CD4-positive, alpha-beta T cell treated with Interleukin-15 for 4 hours (primary cell): ENCODE measurements around the gene PDE11A.
"Not testable (repeated sequence)": the region's sequence is repeated elsewhere in the genome, so short reads cannot be mapped to it uniquely, and the experiment has no call there.

Experiments used
- DNase-seq: peaks from one replicate; pipeline ENCODE4 v3.0.0-alpha.2; 2020; ENCODE audit warnings: low spot score

The PDE11A gene

DNA sequence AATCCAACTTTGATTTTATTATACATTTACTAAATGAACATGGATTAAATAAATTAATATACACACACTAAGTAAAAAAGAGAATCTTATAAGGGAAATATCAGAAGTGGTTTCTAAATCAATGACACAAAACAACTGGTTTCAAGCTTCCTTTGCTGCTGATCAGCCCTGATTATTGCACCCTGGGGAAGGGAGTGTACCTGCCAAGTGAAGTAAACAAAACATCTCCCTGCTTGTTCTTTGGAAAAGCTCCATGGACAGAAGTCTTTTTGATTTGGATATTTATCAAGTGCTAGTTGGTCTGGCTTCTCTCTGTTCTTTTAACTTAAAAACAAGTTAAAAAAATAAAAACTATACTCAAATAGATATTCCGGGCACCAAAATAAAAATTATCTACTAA, 190.1 kb downstream of the PDE11A start:
- no peak for DNase-seq

DNA sequence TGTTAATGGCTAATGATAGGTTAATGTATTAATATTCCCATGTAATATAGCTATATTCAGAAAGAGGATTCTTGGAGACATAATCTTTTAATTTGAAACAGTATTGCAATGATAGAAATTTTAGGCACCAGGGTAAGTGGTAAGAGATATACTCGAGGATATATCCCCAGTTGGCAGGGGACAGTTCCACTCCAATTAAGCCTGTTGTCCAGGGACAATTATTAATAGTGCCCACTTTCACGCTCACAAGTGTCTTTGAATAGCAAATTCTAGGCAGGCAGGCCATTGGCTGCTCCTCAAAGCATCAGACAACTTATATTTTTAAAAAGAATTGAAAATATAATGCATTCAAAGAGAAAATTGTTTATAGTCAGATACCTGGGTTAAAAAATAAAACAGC, 190.7 kb downstream of the PDE11A start:
- DNase-seq, result no peak

DNA sequence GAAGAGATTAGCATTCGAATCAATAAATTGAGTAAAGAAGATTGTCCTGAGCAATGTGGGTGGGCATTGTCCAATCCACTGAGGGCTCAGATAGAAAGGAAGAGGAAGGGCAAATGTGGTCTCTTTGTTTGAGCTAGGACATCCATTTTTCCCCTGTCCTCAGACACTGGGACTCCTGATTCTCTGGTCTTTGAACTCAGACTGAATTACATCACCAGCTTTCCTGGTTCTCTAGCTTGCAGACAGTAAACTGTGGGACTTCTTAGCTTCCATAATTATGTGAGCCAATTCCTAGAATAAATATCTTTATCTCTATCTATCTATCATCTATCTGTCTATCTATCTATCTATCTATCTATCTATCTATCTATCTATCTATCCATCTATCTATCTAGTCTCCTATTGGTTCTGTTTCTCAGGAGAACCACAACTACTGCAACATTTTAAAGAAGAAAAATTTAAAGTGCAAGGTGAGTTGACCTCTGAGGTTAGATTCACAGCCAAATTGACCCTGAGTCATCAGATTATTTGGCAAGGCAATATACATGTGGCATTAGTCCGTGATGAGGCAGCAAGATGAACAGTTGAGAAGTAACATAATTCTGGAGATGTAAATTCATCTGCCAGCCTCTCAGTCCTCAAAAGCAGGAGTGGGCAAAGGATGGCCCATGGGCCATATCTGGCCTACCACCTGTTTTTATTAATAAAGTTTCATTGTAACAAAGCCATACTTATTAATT, 191.4 kb downstream of the PDE11A start:
- DNase-seq, result no peak

DNA sequence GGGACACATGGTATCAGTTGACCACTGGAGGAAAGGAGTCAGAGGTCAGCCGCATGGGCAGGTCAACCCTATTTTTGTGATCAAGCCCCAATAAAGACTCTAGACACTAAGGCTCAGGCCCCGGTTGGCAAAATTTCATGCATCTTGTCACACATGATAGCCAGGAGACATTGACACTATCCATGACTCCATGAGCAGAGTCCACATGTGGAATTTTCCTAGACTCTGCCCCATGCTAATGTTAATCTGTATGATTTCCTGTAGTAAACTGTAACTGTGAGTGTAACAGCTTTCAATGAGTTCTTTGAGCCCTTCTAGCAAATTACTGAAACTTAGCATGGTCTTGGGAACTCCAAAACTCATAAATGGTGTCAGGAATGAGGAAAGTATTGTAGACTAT, 192.3 kb downstream of the PDE11A start:
- DNase-seq, result no peak

DNA sequence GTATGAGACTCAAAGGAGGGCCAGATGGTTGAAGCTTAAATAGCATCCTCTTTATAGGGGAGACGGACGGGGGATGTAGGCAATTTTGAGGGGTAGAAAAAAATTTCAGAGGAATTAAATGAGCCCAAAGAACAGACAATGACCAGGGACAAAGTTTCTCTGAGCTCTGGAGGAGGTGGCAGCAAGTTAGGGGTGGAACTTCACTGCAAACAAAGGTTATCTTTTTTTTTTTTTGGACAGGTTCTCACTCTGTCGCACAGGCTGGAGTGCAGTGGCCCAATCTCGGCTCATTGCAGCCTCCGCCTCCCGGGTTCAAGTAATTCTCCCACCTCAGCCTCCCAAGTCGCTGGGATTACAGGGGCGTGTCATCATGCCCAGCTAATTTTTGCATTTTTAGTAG, 195.6 kb downstream of the PDE11A start:
- no peak for DNase-seq

DNA sequence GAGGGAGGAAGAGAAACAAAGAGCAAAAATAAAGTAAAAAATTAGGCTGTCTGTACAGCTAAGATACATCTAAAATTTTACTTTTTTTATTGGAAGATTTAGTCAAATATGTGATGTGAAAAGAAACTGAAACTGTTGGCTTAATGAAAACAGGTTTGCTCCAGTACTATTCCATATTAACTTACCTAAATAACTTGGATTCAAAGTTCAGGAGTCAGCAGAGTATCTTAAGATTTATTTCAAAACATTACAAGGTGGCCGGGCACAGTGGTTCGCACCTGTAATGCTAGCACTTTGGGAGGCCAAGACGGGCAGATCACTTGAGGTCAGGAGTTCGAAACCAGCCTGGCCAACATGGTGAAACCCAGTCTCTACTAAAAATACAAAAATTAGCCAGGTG, 197.9 kb downstream of the PDE11A start:
- no peak for DNase-seq

DNA sequence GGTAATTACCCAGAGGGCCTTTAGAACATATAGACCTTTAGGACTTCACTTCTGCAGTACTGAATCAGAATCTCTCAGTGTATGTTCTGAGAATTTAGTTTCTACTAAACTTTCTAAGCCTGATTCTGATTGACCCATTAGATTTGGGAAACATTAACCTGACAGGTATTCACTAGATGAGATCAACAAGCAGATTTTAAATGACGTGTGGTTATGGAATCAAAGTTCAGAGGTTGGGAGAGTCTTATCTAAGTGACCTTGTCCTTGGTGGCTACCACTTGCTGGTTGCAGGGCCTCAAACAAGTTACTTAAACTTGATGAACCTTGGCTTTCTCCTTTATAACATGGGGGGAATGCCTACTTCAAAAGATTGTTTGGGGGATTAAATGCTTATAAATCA, 198.7 kb downstream of the PDE11A start:
- DNase-seq, result no peak

DNA sequence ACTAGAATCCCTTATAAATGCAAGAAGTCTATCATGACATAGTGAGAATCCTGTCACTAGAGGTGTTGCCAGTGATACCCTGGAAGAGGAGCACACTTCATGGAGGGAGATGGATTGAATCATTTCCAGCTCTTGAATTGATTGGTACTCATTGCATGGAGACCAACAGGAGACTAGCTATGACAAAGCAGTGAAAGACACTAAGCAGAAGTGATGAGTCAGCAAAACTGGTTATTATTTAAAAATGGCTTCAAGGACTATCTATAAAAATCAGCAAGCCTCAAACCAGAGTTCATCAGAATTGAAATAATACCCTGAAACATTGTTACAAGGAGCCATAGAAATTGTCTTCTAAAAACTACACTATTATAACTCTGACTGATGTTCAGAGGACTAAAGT, 200.3 kb downstream of the PDE11A start:
- no peak for DNase-seq

DNA sequence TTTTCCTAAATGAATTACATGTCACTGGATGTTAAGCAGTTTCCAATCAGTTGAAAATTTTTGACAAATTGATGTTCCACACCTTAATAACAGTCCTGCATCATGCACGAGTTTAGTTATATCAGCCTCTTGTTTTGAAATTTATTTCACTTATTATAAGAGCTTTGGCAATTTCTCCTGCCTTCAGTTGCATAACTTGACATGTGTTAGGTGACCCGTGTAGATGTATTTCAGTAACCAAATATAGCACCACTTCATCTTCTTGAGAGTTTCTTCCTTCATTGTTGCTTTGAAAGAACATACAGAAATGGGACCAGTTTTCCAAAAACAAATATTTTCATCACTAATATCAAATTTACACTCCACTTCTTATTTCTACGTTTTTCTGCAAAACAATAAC, 202.7 kb downstream of the PDE11A start:
- DNase-seq, result no peak

DNA sequence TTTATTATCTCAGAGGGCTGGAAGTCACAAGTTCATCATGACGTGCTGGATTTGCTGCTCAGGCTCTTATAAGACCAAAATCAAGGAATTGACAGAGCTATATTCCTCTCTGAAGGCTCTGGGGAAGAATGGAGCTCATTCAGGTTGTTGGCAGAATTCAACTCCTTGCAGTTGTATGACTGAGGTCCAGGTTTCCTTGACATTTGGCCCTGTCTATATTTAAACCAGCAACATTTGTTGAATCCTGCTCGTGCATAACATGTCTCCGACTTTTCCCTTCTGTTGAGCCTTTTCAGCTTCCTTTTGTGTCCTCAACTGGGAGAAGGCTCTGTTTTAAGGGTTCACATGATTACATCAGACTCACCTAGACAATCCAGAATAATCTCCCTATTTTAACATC, 203.4 kb downstream of the PDE11A start:
- DNase-seq, result no peak

DNA sequence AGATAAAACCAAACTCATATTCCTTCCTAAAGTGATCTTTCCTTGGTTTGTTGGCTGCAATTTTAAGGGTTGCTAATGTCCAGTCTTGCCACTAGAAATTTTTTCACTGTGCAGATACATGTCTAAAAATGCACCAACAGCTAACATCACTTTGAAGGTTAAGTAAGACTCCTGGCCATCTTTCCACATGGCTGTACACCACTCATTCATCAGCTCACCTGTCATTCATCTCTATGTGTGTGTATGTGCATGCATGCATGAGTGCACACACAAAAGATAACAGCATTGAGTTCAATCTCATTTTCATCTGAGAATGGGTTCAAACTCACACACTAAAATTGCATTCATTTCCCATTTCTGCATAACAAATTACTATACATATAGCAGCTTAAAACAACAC, 203.8 kb downstream of the PDE11A start:
- DNase-seq, result no peak

DNA sequence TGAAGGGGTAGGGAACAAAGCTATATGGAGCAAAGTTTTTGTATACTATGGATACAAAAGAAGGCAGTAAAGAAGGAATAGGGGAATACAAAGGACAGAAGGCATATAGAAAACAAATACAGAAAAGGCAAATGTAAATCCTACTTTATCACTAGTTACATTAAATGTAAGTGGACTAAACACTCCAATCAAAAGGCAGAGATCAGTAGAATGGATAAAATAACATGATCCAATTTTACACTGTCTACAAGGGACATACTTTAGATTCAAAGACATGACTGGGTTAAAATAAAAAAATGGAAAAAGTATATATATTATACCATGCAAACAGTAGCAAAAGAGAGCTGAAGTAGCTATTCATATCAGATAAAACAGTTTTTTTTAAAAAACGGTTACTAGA, 215.0 kb downstream of the PDE11A start:
- DNase-seq, result no peak

DNA sequence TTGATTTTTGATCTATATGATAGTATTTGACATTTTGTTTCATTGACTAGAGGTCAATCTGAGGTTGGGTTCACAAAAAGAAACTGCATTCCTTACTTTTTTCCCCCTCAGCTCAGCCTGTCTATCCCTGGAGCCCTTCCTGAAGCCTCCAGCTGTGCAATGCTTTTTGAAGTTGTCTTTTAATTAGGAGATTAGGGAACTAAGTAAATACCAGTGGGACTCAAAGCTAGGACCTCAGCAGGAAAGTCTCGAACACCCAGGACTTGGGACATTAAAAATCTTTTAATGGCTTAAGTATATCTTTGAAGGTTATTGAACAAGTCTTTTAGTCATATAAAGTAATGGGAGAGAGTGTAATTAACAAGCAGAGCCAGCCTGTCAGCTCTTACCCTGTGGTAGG, 220.2 kb downstream of the PDE11A start:
- no peak for DNase-seq

DNA sequence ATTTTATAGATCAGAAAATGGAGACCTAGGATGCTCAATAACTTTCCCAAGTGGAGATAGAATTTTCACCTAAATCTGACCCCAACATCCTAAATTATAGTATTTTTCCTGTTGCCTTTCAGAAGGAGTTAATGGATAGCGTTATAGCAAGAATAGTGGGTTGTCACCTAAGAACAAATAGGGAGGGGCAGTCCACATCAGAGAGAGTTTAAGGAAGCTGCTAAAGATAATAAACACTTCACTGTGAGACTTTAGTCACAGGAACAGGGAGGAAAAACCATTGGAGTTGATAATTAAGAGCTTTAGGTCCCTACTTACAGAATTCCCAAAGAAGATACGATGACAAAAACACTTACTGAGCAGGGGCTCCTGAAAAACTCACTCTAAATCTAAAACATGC, 229.4 kb downstream of the PDE11A start:
- no peak for DNase-seq

DNA sequence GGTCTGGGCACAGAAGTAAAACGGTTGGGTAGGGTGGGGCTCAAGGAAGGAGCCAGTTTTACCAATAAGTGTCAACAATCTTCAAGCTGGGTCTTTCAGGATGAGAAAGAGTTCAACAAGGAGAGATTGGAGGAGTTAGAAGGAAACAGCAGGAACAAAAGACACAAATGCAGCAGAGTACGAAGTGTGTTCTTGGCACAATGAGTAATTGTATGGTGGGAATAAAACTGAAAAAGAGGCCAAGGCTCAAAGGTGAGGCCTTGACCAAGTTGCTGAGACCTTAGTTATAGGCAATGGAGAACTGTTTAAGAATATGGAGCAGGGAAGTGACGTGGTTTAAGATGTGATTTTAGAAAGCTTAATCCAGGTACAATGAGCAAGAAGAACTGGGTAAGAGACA, 230.3 kb downstream of the PDE11A start:
- DNase-seq, result no peak

DNA sequence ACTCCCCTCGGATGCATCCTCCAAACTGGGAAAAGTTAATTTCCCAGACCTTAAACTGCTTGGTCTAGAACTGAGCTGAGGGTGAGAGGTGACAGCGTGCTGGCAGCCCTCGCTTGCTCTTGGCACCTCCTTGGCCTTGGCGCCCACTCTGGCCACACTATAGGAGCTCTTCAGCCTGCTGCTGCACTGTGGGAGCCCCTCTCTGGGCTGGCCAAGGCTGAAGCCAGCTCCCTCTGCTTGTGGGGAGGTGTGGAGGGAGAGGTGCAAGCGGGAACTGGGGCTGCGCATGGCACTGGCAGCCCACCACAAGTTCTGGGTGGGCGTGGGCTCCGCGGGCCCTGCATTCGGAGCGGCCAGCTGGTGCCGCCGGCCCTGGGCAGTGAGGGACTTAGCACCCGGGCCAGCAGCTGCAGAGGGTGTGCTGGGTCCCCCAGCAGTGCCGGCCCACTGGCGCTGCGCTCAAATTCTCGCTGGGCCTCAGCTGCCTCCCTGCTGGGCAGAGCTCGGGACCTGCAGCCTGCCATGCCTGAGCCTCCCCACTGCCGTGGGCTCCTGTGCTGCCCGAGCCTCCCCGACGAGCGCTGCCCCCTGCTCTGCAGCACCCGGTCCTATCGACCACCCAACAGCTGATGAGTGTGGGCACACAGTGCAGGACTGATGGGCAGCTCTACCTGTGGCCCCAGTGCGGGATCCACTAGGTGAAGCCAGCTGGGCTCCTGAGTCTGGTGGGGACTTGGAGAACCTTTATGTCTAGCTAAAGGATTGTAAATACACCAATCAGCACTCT, 237.0 kb downstream of the PDE11A start:
- not testable (repeated sequence) for DNase-seq

DNA sequence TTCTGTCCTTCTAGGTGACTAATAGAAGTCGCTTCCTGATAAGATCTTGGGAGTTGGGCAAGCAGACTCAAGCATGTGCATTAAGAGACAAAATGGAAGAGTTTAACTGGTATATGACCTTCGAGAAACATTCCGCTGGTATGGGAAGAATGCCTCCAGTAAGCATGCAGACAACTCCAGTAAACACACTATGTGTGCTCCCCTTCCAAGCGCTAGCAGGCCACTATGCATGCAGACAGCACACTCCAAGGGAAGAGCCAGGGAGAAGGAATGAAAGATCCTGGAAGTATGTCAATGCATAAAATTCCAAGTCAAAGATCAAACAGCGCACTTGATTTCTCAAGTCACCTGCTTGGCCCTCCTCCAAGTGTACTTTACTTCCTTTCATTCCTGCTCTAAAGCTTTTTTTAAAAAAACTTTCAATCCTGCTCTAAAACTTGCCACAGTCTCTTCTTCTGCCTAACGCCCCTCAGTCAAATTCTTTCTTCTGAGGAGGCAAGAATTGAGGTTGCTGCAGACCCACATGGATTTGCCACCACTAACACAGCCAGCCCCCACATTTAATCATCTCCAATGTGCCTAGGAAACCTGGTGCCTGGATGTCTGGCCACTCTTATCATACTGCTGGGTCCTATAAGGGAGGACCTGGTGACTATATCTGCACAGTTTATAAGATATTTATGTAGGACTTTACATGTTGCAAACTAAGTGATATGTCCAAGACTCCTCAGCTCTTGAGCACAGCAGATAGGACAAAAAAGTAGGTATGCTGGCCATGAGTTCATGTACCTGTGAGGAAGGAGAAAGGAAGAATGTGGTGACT, 239.8 kb downstream of the PDE11A start:
- DNase-seq, result no peak

DNA sequence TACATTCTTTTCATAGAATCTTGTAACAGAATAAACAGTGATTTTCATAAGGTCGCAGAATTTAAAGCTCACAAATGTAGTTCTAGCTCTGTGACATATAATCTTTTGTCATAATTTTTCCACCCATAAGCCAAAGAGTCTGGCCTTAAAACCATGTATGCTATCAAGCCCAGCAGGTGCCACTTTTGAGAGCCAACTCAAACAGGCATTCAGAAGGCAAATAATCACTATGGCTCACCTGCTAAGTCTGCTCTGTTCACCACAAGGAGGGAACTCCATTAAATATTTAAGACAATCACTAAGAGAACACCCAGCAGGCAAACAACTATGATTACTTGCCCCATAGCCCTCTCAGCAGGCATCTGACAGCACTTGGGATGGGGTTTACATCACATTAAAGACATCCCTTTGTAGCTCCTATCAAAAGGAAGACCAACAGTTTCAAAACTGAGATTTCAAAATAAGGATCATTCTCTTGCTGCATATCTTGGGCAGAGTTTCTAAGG, 241.6 kb downstream of the PDE11A start:
- no peak for DNase-seq

DNA sequence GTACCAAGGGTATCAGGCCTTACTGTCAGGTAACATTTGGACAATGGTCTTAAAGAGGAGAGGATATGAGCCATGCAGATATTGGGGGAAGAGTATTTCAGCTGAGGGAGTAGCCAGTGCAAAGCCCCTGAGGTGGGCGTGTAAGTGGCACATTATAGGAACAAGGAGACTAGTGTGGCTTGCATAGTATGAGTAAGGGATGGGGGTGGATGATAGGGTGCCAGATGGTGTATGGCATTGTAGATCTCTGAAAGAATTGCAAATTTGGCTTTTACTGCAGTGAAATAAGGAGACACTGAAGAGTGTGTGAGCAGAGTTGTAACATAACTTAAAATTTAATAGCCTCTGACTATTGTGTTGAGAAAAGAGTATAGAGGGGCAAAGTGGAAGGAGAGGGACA, 244.0 kb downstream of the PDE11A start:
- no peak for DNase-seq

DNA sequence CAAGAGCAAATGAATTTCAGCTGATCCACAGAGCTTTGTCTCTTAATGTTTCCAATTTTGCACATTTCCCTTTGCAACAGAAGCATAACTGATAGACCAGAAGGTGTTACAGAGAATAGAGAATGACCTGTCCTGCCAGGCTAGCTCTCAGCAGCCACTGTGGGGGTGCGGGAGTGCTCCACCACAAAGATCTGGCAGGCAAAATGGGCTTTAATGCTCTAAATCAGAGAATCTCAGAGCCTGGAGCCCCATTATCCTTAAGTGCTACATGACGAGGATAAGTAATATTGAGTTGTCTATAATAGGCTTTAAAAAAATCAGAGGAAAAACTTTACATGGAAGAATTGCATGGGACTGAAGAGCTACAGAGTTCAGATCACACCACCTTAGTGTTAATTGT, 245.7 kb downstream of the PDE11A start:
- DNase-seq, result no peak

DNA sequence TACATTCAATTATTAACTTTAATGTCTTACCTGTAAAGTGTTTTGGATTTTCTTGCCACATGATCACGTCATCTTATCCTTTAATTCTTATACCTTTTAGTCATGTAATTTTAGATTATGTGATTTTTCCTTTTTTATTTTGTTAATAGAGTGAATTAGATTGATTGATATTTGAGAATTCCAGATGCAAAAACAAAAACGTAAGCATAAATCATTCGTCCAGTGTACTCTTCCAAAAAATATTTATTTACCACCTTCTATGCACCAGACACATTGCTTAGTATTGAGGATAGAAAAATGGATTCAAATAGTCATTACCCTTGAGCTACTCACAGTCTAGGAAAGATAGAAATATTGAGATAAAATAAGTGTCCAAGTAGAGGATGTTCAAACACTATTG, 249.6 kb downstream of the PDE11A start:
- DNase-seq, result no peak

DNA sequence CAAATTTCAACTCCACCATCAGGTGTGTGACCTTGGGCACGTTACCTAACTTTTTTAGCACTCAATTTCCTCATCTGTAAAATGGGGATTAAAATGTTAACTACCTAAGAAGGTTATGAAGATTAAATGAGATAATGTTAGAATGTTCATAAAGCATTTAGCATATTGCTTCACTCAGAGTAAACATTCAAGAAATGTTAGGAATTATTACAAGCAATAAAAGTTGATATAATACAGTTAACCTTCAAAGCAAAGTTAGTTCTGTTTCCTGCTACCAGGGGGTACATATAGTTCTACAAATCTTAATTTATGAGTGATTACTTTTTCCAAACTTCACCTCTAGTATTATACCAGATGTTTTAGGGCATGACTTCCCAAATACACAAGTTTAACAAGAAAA, 254.2 kb downstream of the PDE11A start:
- no peak for DNase-seq

DNA sequence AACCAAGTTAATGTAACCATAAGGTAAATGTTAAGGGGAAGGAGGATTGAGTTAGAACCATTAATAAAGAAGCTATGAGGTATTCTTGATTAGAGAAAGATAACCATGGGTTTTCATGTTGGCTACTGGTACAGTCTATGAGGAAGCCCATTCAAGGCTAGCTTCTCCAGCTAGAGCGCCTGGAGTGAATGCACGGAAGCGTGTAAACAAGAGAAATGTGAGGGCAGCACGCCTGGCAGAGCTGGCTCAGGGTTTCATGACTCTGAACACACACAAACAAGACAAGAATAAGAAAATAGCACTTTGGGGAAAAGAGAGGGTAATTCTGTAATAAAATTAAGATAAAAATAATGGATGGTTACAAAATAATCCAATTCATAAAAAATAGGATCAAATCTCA, 255.3 kb downstream of the PDE11A start:
- no peak for DNase-seq
